ENCODE measurements around the gene SHPK. TPM values are rescaled to one million over a fixed set of nuclear protein-coding genes. Genes with fewer than 3 reads are reported as not detected.

The SHPK gene
- total RNA-seq, 1 experiment from 2014 or later = 5.4 TPM

GRCh38 chr17:3627769-3628167, 8.3 kb downstream of the SHPK start:
- H3K36me3 ChIP-seq (ENCODE audit: insufficient read depth, low read length) = peaks cover 5% of the 10 kb centered on the region; the same call in 1 of the 2 replicates
- no peak for DNase-seq

GRCh38 chr17:3626831-3627768, 8.9 kb downstream of the SHPK start:
- peaks cover 3% of the 10 kb centered on the region; the same call in 1 of the 2 replicates for H3K79me2 ChIP-seq (ENCODE audit: low read length)
- no peak for DNase-seq
- no peaks in the 10 kb centered on the region for H3K27me3 ChIP-seq (ENCODE audit: low read length)
- no peak overlapping the region for H2AFZ ChIP-seq (ENCODE audit: low read length)
- H3K9me3 ChIP-seq (ENCODE audit: low read length) = no peaks in the 10 kb centered on the region
- no peaks in the 10 kb centered on the region for H3K9me2 ChIP-seq (replicated peaks; ENCODE audit: insufficient read depth, low read length)
- H4K20me1 ChIP-seq (ENCODE audit: insufficient read depth, low read depth, low read length) = no peaks in the 10 kb centered on the region
- no peak overlapping the region for H3K27ac ChIP-seq (ENCODE audit: low read length)
- H3K4me1 ChIP-seq (ENCODE audit: low read length) = no peaks in the 10 kb centered on the region
- no peak overlapping the region for H3K9ac ChIP-seq (ENCODE audit: low read length)
- no peak overlapping the region for H3K4me2 ChIP-seq (ENCODE audit: low read depth, low read length, poor library complexity, severe bottlenecking)
- H3K4me3 ChIP-seq (ENCODE audit: low read length) = no peak overlapping the region
- H3K36me3 ChIP-seq (ENCODE audit: insufficient read depth, low read length) = peaks cover 5% of the 10 kb centered on the region; the same call in 1 of the 2 replicates

More at GRCh38 chr17:3627769-3628167, 8.3 kb downstream of the SHPK start:
- H3K27ac ChIP-seq (ENCODE audit: low read length) = no peak overlapping the region
- H3K4me1 ChIP-seq (ENCODE audit: low read length) = no peaks in the 10 kb centered on the region
- H3K9ac ChIP-seq (ENCODE audit: low read length) = no peak overlapping the region
- no peak overlapping the region for H2AFZ ChIP-seq (ENCODE audit: low read length)
- H3K9me2 ChIP-seq (replicated peaks; ENCODE audit: insufficient read depth, low read length) = no peaks in the 10 kb centered on the region
- H3K9me3 ChIP-seq (ENCODE audit: low read length) = no peaks in the 10 kb centered on the region
- no peaks in the 10 kb centered on the region for H4K20me1 ChIP-seq (ENCODE audit: insufficient read depth, low read depth, low read length)
- H3K4me2 ChIP-seq (ENCODE audit: low read depth, low read length, poor library complexity, severe bottlenecking) = no peak overlapping the region
- no peak overlapping the region for H3K4me3 ChIP-seq (ENCODE audit: low read length)
- no peaks in the 10 kb centered on the region for H3K27me3 ChIP-seq (ENCODE audit: low read length)
- H3K79me2 ChIP-seq (ENCODE audit: low read length) = peaks cover 10% of the 10 kb centered on the region

GRCh38 chr17:3622977-3623594, 13.0 kb downstream of the SHPK start:
- no peaks in the 10 kb centered on the region for H3K27me3 ChIP-seq (ENCODE audit: low read length)
- no peaks in the 10 kb centered on the region for H4K20me1 ChIP-seq (ENCODE audit: insufficient read depth, low read depth, low read length)
- H3K9me3 ChIP-seq (ENCODE audit: low read length) = no peaks in the 10 kb centered on the region
- peaks cover 11% of the 10 kb centered on the region for H3K36me3 ChIP-seq (ENCODE audit: insufficient read depth, low read length)
- H3K9me2 ChIP-seq (replicated peaks; ENCODE audit: insufficient read depth, low read length) = no peaks in the 10 kb centered on the region
- no peak overlapping the region for H3K4me3 ChIP-seq (ENCODE audit: low read length)
- no peak overlapping the region for H2AFZ ChIP-seq (ENCODE audit: low read length)
- no peak for DNase-seq
- H3K4me1 ChIP-seq (ENCODE audit: low read length) = no peaks in the 10 kb centered on the region
- H3K27ac ChIP-seq (ENCODE audit: low read length) = no peak overlapping the region
- H3K79me2 ChIP-seq (ENCODE audit: low read length) = no peaks in the 10 kb centered on the region
- no peak overlapping the region for H3K4me2 ChIP-seq (ENCODE audit: low read depth, low read length, poor library complexity, severe bottlenecking)
- H3K9ac ChIP-seq (ENCODE audit: low read length) = no peak overlapping the region

GRCh38 chr17:3621146-3621720, 14.8 kb downstream of the SHPK start:
- H3K27ac ChIP-seq (ENCODE audit: low read length) = no peak overlapping the region
- H3K4me1 ChIP-seq (ENCODE audit: low read length) = no peaks in the 10 kb centered on the region
- H3K36me3 ChIP-seq (ENCODE audit: insufficient read depth, low read length) = peaks cover 14% of the 10 kb centered on the region
- no peak overlapping the region for H2AFZ ChIP-seq (ENCODE audit: low read length)
- no peaks in the 10 kb centered on the region for H3K9me3 ChIP-seq (ENCODE audit: low read length)
- H3K9ac ChIP-seq (ENCODE audit: low read length) = no peak overlapping the region
- DNase-seq = no peak
- no peaks in the 10 kb centered on the region for H4K20me1 ChIP-seq (ENCODE audit: insufficient read depth, low read depth, low read length)
- H3K79me2 ChIP-seq (ENCODE audit: low read length) = no peaks in the 10 kb centered on the region
- H3K4me2 ChIP-seq (ENCODE audit: low read depth, low read length, poor library complexity, severe bottlenecking) = no peak overlapping the region
- H3K4me3 ChIP-seq (ENCODE audit: low read length) = no peak overlapping the region
- H3K27me3 ChIP-seq (ENCODE audit: low read length) = no peaks in the 10 kb centered on the region
- H3K9me2 ChIP-seq (replicated peaks; ENCODE audit: insufficient read depth, low read length) = no peaks in the 10 kb centered on the region

GRCh38 chr17:3615160-3615870, 20.7 kb downstream of the SHPK start:
- Histone ChIP-seq H3K9me2 (replicated peaks; ENCODE audit: insufficient read depth, low read length) (no peaks in the 10 kb centered on the region), H2AFZ (ENCODE audit: low read length) (no peak overlapping the region), H3K4me3 (ENCODE audit: low read length) (no peak overlapping the region), H3K36me3 (ENCODE audit: insufficient read depth, low read length) (peaks cover 20% of the 10 kb centered on the region), H3K9me3 (ENCODE audit: low read length) (no peaks in the 10 kb centered on the region), H4K20me1 (ENCODE audit: insufficient read depth, low read depth, low read length) (no peaks in the 10 kb centered on the region), H3K4me2 (ENCODE audit: low read depth, low read length, poor library complexity, severe bottlenecking) (no peak overlapping the region), H3K79me2 (ENCODE audit: low read length) (no peaks in the 10 kb centered on the region), H3K9ac (ENCODE audit: low read length) (no peak overlapping the region), H3K4me1 (ENCODE audit: low read length) (no peaks in the 10 kb centered on the region), H3K27ac (ENCODE audit: low read length) (no peak overlapping the region), H3K27me3 (ENCODE audit: low read length) (no peaks in the 10 kb centered on the region)
- DNase-seq = no peak

GRCh38 chr17:3613124-3613523, 22.9 kb downstream of the SHPK start:
- H3K4me2 ChIP-seq (ENCODE audit: low read depth, low read length, poor library complexity, severe bottlenecking) = no peak overlapping the region
- no peaks in the 10 kb centered on the region for H3K27me3 ChIP-seq (ENCODE audit: low read length)
- DNase-seq = no peak
- no peaks in the 10 kb centered on the region for H4K20me1 ChIP-seq (ENCODE audit: insufficient read depth, low read depth, low read length)
- H3K9me2 ChIP-seq (replicated peaks; ENCODE audit: insufficient read depth, low read length) = no peaks in the 10 kb centered on the region
- no peak overlapping the region for H3K27ac ChIP-seq (ENCODE audit: low read length)
- H2AFZ ChIP-seq (ENCODE audit: low read length) = no peak overlapping the region
- peaks cover 13% of the 10 kb centered on the region for H3K36me3 ChIP-seq (ENCODE audit: insufficient read depth, low read length)
- H3K4me3 ChIP-seq (ENCODE audit: low read length) = no peak overlapping the region
- H3K9me3 ChIP-seq (ENCODE audit: low read length) = no peaks in the 10 kb centered on the region
- no peaks in the 10 kb centered on the region for H3K79me2 ChIP-seq (ENCODE audit: low read length)
- H3K4me1 ChIP-seq (ENCODE audit: low read length) = no peaks in the 10 kb centered on the region
- no peak overlapping the region for H3K9ac ChIP-seq (ENCODE audit: low read length)

- H3K27ac ChIP-seq (ENCODE audit: low read length) = no peak overlapping the region
- no peak overlapping the region for H3K9ac ChIP-seq (ENCODE audit: low read length)
- no peaks in the 10 kb centered on the region for H3K9me2 ChIP-seq (replicated peaks; ENCODE audit: insufficient read depth, low read length)
- H3K4me1 ChIP-seq (ENCODE audit: low read length) = no peaks in the 10 kb centered on the region
- H4K20me1 ChIP-seq (ENCODE audit: insufficient read depth, low read depth, low read length) = no peaks in the 10 kb centered on the region
- no peak overlapping the region for H3K4me2 ChIP-seq (ENCODE audit: low read depth, low read length, poor library complexity, severe bottlenecking)
- H3K36me3 ChIP-seq (ENCODE audit: insufficient read depth, low read length) = peaks cover 3% of the 10 kb centered on the region; the same call in 1 of the 2 replicates
- H3K9me3 ChIP-seq (ENCODE audit: low read length) = no peaks in the 10 kb centered on the region
- DNase-seq = no peak
- no peaks in the 10 kb centered on the region for H3K79me2 ChIP-seq (ENCODE audit: low read length)
- H3K4me3 ChIP-seq (ENCODE audit: low read length) = no peak overlapping the region
- no peak overlapping the region for H2AFZ ChIP-seq (ENCODE audit: low read length)
- no peaks in the 10 kb centered on the region for H3K27me3 ChIP-seq (ENCODE audit: low read length)
Measured at GRCh38 chr17:3610523-3610922, 25.5 kb downstream of the SHPK start.

All from Karpas-422 (cell line).